WTC11 (cell line): ENCODE measurements around the gene TRIM25. TPM values are rescaled to one million over a fixed set of nuclear protein-coding genes. Genes with fewer than 3 reads are reported as not detected.

Experiments used
- ATAC-seq: fragments of 200-7000 bp; cut with Tn5 transposase; 2 replicates; pipeline ENCODE4 v1.10.0; 2021; ENCODE audit warnings: mild to moderate bottlenecking, moderate library complexity
- CTCF ChIA-PET: fragments of 300-600 bp; sonication (Branson Sonifier 250); formaldehyde crosslinking; loops from one replicate; lab custom pipeline; 2021; ENCODE audit warnings: antibody characterized with exemption; lab: Charles Lee
- POLR2A ChIA-PET: fragments of 350-600 bp; sonication (Branson Sonifier 250); formaldehyde crosslinking; loops from one replicate; lab custom pipeline; 2021; ENCODE audit warnings: antibody characterized with exemption; lab: Charles Lee
- DNase-seq: peaks from one replicate; pipeline ENCODE4 v3.0.0; 2021; ENCODE audit warnings: low spot score
- H3K27ac Mint-ChIP-seq: 2 replicates; pipeline ENCODE4 v1.8.0; 2021; ENCODE audit warnings: mixed read lengths
- H3K27me3 Mint-ChIP-seq: 2 replicates; pipeline ENCODE4 v1.8.0; 2021; ENCODE audit warnings: low read depth, mild to moderate bottlenecking, moderate library complexity, mixed read lengths
- H3K36me3 Mint-ChIP-seq: 2 replicates; pipeline ENCODE4 v1.8.0; 2021; ENCODE audit warnings: mixed read lengths
- H3K4me1 Mint-ChIP-seq: 2 replicates; pipeline ENCODE4 v1.8.0; 2022; ENCODE audit warnings: mixed read lengths
- H3K4me3 Mint-ChIP-seq: 2 replicates; pipeline ENCODE4 v1.8.0; 2021; ENCODE audit warnings: mild to moderate bottlenecking, moderate library complexity, mixed read lengths
- H3K9me3 Mint-ChIP-seq: 2 replicates; pipeline ENCODE4 v1.8.0; 2021; ENCODE audit warnings: mixed read lengths
- AFF4 ChIP-seq: sonication (generic); formaldehyde crosslinking; IDR thresholded peaks from 2 replicates; pipeline ENCODE4 v1.8.1; 2023; ENCODE audit warnings: mild to moderate bottlenecking, missing genetic modification reagents, borderline replicate concordance
- ARID4B ChIP-seq: sonication (generic); formaldehyde crosslinking; IDR thresholded peaks from 2 replicates; pipeline ENCODE4 v1.8.0; 2023; ENCODE audit warnings: missing genetic modification reagents, mild to moderate bottlenecking, borderline replicate concordance
- ATF2 ChIP-seq: sonication (generic); formaldehyde crosslinking; IDR thresholded peaks from 2 replicates; pipeline ENCODE4 v1.8.1; 2022; ENCODE audit warnings: low read depth, missing genetic modification reagents, borderline replicate concordance
- CBFB ChIP-seq: sonication (generic); formaldehyde crosslinking; IDR thresholded peaks from 2 replicates; pipeline ENCODE4 v1.8.1; 2022; ENCODE audit warnings: mild to moderate bottlenecking, low read depth, missing genetic modification reagents
- CREM ChIP-seq: sonication (generic); formaldehyde crosslinking; IDR thresholded peaks from 2 replicates; pipeline ENCODE4 v1.8.1; 2022; ENCODE audit warnings: mild to moderate bottlenecking, missing genetic modification reagents, moderate library complexity
- JAZF1 ChIP-seq: fragments of 250-450 bp; sonication (Bioruptor Pico); IDR thresholded peaks from 2 replicates; pipeline ENCODE4 v1.9.0; 2021; ENCODE audit warnings: moderate library complexity, mild to moderate bottlenecking, inconsistent platforms
- KAT7 ChIP-seq: sonication (generic); formaldehyde crosslinking; IDR thresholded peaks from 2 replicates; pipeline ENCODE4 v1.8.1; 2023; ENCODE audit warnings: missing genetic modification reagents, mild to moderate bottlenecking, borderline replicate concordance
- MYBL2 ChIP-seq: sonication (generic); formaldehyde crosslinking; IDR thresholded peaks from 2 replicates; pipeline ENCODE4 v1.8.1; 2023; ENCODE audit warnings: mild to moderate bottlenecking, moderate library complexity, missing genetic modification reagents
- NR1H2 ChIP-seq: sonication (generic); formaldehyde crosslinking; IDR thresholded peaks from 2 replicates; pipeline ENCODE4 v1.9.0; 2021; ENCODE audit warnings: mild to moderate bottlenecking, moderate library complexity, missing genetic modification reagents
- NR3C1 ChIP-seq: sonication (generic); formaldehyde crosslinking; conservative IDR thresholded peaks from 2 replicates; pipeline ENCODE4 v1.8.1; 2023; ENCODE audit warnings: low read depth, mild to moderate bottlenecking, missing genetic modification reagents
- SOX15 ChIP-seq: fragments of 250-450 bp; sonication (Bioruptor Pico); IDR thresholded peaks from 2 replicates; pipeline ENCODE4 v1.9.0; 2021; ENCODE audit warnings: mild to moderate bottlenecking
- TEAD4 ChIP-seq: sonication (generic); formaldehyde crosslinking; IDR thresholded peaks from 2 replicates; pipeline ENCODE4 v1.8.0; 2022; ENCODE audit warnings: mild to moderate bottlenecking, missing genetic modification reagents
- ZNF138 ChIP-seq: sonication (generic); formaldehyde crosslinking; conservative IDR thresholded peaks from 2 replicates; pipeline ENCODE4 v1.8.1; 2022; ENCODE audit warnings: mild to moderate bottlenecking, moderate library complexity, missing genetic modification reagents
- ZNF219 ChIP-seq: sonication (generic); formaldehyde crosslinking; IDR thresholded peaks from 2 replicates; pipeline ENCODE4 v1.8.0; 2023; ENCODE audit warnings: missing genetic modification reagents, mild to moderate bottlenecking, borderline replicate concordance
- ZNF396 ChIP-seq: fragments of 250-450 bp; sonication (Bioruptor Pico); IDR thresholded peaks from 2 replicates; pipeline ENCODE4 v1.8.0; 2021; ENCODE audit warnings: mild to moderate bottlenecking, moderate library complexity, borderline replicate concordance
- ZNF416 ChIP-seq: fragments of 250-450 bp; sonication (Bioruptor Pico); IDR thresholded peaks from 2 replicates; pipeline ENCODE4 v1.9.0; 2021; ENCODE audit warnings: mild to moderate bottlenecking, inconsistent platforms
- ZNF425 ChIP-seq: fragments of 250-450 bp; sonication (Bioruptor Pico); conservative IDR thresholded peaks from 2 replicates; pipeline ENCODE4 v1.9.0; 2021; ENCODE audit warnings: mild to moderate bottlenecking
- ZNF512 ChIP-seq: sonication (generic); formaldehyde crosslinking; IDR thresholded peaks from 2 replicates; pipeline ENCODE4 v1.8.1; 2022; ENCODE audit warnings: missing genetic modification reagents, borderline replicate concordance
- total RNA-seq: library from RNA; stranded (reverse); gene quantifications from 3 replicates; pipeline ENCODE4 v1.2.3, GENCODE V29; 2021

The TRIM25 gene
- total RNA-seq, 1 experiment from 2014 or later, result 49.0 TPM

GRCh38 chr17:56850591-56850990 lies 63.3 kb downstream of the TRIM25 start:
- DNase-seq (no peak), ATAC-seq (no peak)
- Mint-ChIP-seq H3K36me3 (peaks cover 15% of the 10 kb centered on the region), H3K27ac (no peak overlapping the region), H3K27me3 (no peaks in the 10 kb centered on the region), H3K4me3 (no peak overlapping the region), H3K9me3 (no peaks in the 10 kb centered on the region), H3K4me1 (no peaks in the 10 kb centered on the region)
- ChIA-PET CTCF (interaction anchor here (0.7 kb wide), 1 partner anchor 87 kb away, joined by 4 read pairs; no protein-coding TSS in a partner anchor), POLR2A (no interaction called here)
- TF ChIP-seq NR3C1 (CRISPR knock-in tag) (no peak), NR1H2 (no peak), ZNF416 (no peak), ATF2 (CRISPR knock-in tag) (no peak), CREM (no peak), KAT7 (CRISPR knock-in tag) (no peak), AFF4 (CRISPR knock-in tag) (no peak), ZNF396 (CRISPR knock-in tag) (no peak), ZNF219 (CRISPR knock-in tag) (no peak), ZNF425 (CRISPR knock-in tag) (no peak), ARID4B (CRISPR knock-in tag) (no peak), ZNF138 (CRISPR knock-in tag) (no peak), CBFB (CRISPR knock-in tag) (no peak), TEAD4 (CRISPR knock-in tag) (no peak), SOX15 (CRISPR knock-in tag) (no peak), ZNF512 (CRISPR knock-in tag) (no peak), MYBL2 (CRISPR knock-in tag) (no peak), JAZF1 (CRISPR knock-in tag) (no peak)
